ENCODE measurements around the gene SOCS3. TPM values are rescaled to one million over a fixed set of nuclear protein-coding genes. Genes with fewer than 3 reads are reported as not detected.

Gene SOCS3
- total and polyA plus RNA-seq, 4 donors: 15.5 to 182 (median 91.5) TPM

DNA sequence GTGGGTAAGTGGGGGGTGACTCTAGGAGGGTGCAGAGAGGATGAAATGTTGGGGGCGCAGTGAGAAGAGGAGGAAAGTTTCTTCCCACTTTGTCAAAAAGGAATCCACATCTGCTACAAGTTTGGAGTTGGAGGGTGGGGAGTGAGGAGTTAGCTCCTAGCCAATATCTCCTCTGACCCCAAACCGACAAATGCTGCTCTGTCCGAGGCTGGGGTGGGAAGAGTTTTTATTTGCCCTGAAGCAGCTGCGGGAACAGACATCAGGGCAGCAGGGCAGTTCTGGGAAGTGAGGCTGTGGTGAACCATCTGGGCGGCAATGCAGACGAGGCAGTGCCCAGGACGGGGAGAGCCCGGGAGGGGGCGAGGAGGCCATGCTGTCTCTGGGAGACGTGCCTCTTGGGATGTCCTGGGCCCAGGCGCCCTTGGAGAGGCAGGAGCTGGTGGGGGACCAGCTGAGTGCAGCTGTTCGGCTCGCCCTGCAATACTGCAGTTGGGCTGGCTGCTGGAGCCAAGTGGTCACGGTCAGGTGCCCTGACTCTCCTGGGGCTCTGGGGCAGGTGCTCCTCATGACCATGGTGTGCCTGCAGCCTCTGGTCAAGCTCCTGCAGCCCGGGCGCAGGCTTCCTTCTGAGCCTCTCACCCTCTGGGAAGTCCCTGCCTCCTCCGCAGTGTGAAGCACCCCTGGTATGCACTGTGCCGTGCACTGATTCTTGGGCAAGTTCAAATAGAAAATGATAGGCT is 6.4 kb upstream of the SOCS3 start:
- Histone ChIP-seq H3K9me3 (ENCODE audit: control insufficient read depth, low read length) (no peaks in the 10 kb centered on the region), H3K4me3 (ENCODE audit: low read length in 2 of 2) (no peak overlapping the region), H3K36me3 (ENCODE audit: control insufficient read depth in 1 of 2, insufficient read depth in 2 of 2, low read length in 1 of 2) (no peaks in the 10 kb centered on the region), H3K4me1 (ENCODE audit: control insufficient read depth in 1 of 2, insufficient read depth in 2 of 2, low read length in 2 of 2) (no peaks in the 10 kb centered on the region), H3K27me3 (ENCODE audit: control insufficient read depth in 1 of 2, insufficient read depth in 2 of 2, low read length in 1 of 2) (no peaks in the 10 kb centered on the region), H3K27ac (ENCODE audit: low read depth in 1 of 2, low read length in 2 of 2) (no peak overlapping the region)
- DNase-seq: no peak
- ATAC-seq (ENCODE audit: low FRiP score): no peak
- 73 to 76% methylated on average over 18 of the region's 18 CpGs for whole genome bisulfite sequencing, 2 donors
- intact Hi-C loops (cut with DNase I): loop anchor here in 1 of 2 donors (5.0 kb wide), 1 partner anchor 74 kb away; no protein-coding TSS in a partner anchor

DNA sequence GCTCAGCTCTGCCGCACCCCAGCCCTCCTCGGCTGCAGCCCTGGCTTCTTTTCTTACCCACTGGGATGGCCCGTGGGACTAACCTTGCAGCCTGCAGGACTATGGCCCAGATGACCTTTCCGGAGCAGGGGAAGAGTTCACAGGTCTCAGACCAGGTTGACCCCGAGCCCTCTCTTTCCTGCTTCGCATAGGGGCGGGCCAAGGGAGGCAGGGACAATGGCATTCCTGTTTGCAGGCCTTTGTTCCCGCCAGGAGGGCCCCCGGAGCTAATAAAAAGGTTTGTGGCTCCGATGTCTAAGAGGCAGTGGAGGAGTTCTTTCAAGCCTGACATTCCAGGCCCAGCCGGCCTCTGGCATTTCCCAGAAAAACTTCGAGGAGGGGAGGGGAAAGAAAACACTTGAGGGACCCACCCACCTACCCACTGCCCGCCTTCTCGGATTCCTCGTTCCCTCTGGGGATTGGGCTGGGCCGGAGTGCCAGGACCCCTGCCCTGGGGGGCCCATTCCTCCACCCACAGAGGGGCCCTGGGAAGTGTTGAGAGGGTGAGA is 5.8 kb upstream of the SOCS3 start:
- Histone ChIP-seq H3K36me3 (ENCODE audit: control insufficient read depth in 1 of 2, insufficient read depth in 2 of 2, low read length in 1 of 2) (no peaks in the 10 kb centered on the region), H3K9me3 (ENCODE audit: control insufficient read depth, low read length) (no peaks in the 10 kb centered on the region), H3K27me3 (ENCODE audit: control insufficient read depth in 1 of 2, insufficient read depth in 2 of 2, low read length in 1 of 2) (no peaks in the 10 kb centered on the region), H3K27ac (ENCODE audit: low read depth in 1 of 2, low read length in 2 of 2) (no peak overlapping the region), H3K4me1 (ENCODE audit: control insufficient read depth in 1 of 2, insufficient read depth in 2 of 2, low read length in 2 of 2) (no peaks in the 10 kb centered on the region), H3K4me3 (ENCODE audit: low read length in 2 of 2) (no peak overlapping the region)
- intact Hi-C loops (cut with DNase I): loop anchor here in 1 of 2 donors (5.0 kb wide), 1 partner anchor 73 kb away; no protein-coding TSS in a partner anchor
- WGBS, 2 donors: 32 to 41% methylated on average over 16 of the region's 16 CpGs
- no peak for DNase-seq
- ATAC-seq (ENCODE audit: low FRiP score): no peak

- H3K27me3 ChIP-seq (ENCODE audit: control insufficient read depth in 1 of 2, insufficient read depth in 2 of 2, low read length in 1 of 2): no peaks in the 10 kb centered on the region
- 89 to 92% methylated on average over 26 of the region's 26 CpGs for WGBS, 2 donors
- H3K36me3 ChIP-seq (ENCODE audit: control insufficient read depth in 1 of 2, insufficient read depth in 2 of 2, low read length in 1 of 2): no peaks in the 10 kb centered on the region
- no peak overlapping the region for H3K4me3 ChIP-seq (ENCODE audit: low read length in 2 of 2)
- H3K27ac ChIP-seq (ENCODE audit: low read depth in 1 of 2, low read length in 2 of 2): no peak overlapping the region
- H3K9me3 ChIP-seq (ENCODE audit: control insufficient read depth, low read length): no peaks in the 10 kb centered on the region
- intact Hi-C loops (cut with DNase I): loop anchor here in 1 of 2 donors (5.0 kb wide), 2 partner anchors 53 to 72 kb away; no protein-coding TSS in a partner anchor
- H3K4me1 ChIP-seq (ENCODE audit: control insufficient read depth in 1 of 2, insufficient read depth in 2 of 2, low read length in 2 of 2): no peaks in the 10 kb centered on the region
- no peak for DNase-seq
- no peak for ATAC-seq (ENCODE audit: low FRiP score)
Measured at GRCh38 chr17:78364436-78365281, 4.8 kb upstream of the SOCS3 start.

DNA sequence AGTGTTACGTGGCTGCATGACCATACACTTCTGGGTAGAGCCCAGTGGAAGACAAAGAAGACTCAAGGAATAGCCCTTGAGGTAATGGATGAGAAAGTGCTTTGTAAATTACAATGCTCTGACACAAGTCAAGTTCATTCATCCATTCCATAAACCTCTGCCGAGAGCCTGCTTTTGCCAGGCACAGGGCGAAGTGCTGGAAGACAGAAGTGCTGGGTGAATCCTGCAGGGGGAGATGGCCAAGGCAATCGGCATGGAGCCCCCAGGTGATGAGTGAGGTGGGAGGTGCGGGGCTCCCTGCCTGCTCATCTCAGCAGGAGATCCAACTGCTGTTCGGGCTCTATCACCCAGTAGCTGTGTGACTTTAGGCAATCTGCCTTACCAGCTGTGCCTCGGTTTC is 2.8 kb upstream of the SOCS3 start:
- Histone ChIP-seq H3K27ac (ENCODE audit: low read depth in 1 of 2, low read length in 2 of 2) (no peak overlapping the region), H3K36me3 (ENCODE audit: control insufficient read depth in 1 of 2, insufficient read depth in 2 of 2, low read length in 1 of 2) (no peaks in the 10 kb centered on the region), H3K4me3 (ENCODE audit: low read length in 2 of 2) (no peak overlapping the region), H3K9me3 (ENCODE audit: control insufficient read depth, low read length) (no peaks in the 10 kb centered on the region), H3K27me3 (ENCODE audit: control insufficient read depth in 1 of 2, insufficient read depth in 2 of 2, low read length in 1 of 2) (no peaks in the 10 kb centered on the region), H3K4me1 (ENCODE audit: control insufficient read depth in 1 of 2, insufficient read depth in 2 of 2, low read length in 2 of 2) (peaks cover 0 to 3% of the 10 kb centered on the region in 2 donors)
- intact Hi-C loops (cut with DNase I): loop anchor here in 1 of 2 donors (5.0 kb wide), 1 partner anchor 55 kb away; no protein-coding TSS in a partner anchor
- no peak for ATAC-seq (ENCODE audit: low FRiP score)
- 88 to 93% methylated on average over 7 of the region's 7 CpGs for WGBS, 2 donors
- DNase-seq: no peak

- Histone ChIP-seq H3K27me3 (ENCODE audit: control insufficient read depth in 1 of 2, insufficient read depth in 2 of 2, low read length in 1 of 2) (no peaks in the 10 kb centered on the region), H3K4me1 (ENCODE audit: control insufficient read depth in 1 of 2, insufficient read depth in 2 of 2, low read length in 2 of 2) (peaks cover 1 to 5% of the 10 kb centered on the region in 2 donors), H3K9me3 (ENCODE audit: control insufficient read depth, low read length) (no peaks in the 10 kb centered on the region), H3K27ac (ENCODE audit: low read depth in 1 of 2, low read length in 2 of 2) (no peak overlapping the region), H3K36me3 (ENCODE audit: control insufficient read depth in 1 of 2, insufficient read depth in 2 of 2, low read length in 1 of 2) (no peaks in the 10 kb centered on the region), H3K4me3 (ENCODE audit: low read length in 2 of 2) (no peak overlapping the region)
- intact Hi-C loops (cut with DNase I): loop anchor here in 1 of 2 donors (5.0 kb wide), 1 partner anchor 55 kb away; no protein-coding TSS in a partner anchor
- no peak for ATAC-seq (ENCODE audit: low FRiP score)
- WGBS, 2 donors: 96 to 97% methylated on average over 5 of the region's 5 CpGs
- DNase-seq: no peak
Measured at GRCh38 chr17:78362232-78362631, 2.4 kb upstream of the SOCS3 start.

DNA sequence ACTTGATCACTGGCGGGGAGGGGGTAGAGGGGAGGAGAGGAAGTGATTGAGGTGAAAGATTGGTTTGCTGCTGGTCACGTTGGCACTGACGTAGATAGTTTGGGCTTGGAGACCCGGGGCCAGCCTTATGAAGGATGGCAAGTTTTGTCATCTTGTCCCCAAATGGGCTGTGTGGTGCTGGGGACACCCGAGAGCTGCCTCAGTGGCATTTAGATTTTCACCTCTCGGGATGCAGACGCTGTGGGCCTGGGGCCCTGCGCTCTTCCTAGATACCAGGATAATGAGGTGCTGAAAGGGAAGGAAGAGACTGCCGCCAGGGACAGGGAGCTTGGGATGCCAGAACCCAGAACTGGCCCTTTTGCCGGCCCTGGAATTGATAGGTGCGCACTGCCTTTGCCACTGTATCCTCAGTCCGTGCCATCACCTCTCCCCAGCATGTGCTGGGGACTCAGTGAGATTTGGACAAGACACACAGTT is 1.4 kb upstream of the SOCS3 start:
- WGBS, 2 donors: 85 to 86% methylated on average over 12 of the region's 12 CpGs
- H3K4me1 ChIP-seq (ENCODE audit: control insufficient read depth in 1 of 2, insufficient read depth in 2 of 2, low read length in 2 of 2): peaks cover 2 to 5% of the 10 kb centered on the region in 2 donors
- H3K36me3 ChIP-seq (ENCODE audit: control insufficient read depth in 1 of 2, insufficient read depth in 2 of 2, low read length in 1 of 2): no peaks in the 10 kb centered on the region
- DNase-seq: no peak
- H3K9me3 ChIP-seq (ENCODE audit: control insufficient read depth, low read length): no peaks in the 10 kb centered on the region
- H3K4me3 ChIP-seq (ENCODE audit: low read length in 2 of 2): no peak overlapping the region
- H3K27me3 ChIP-seq (ENCODE audit: control insufficient read depth in 1 of 2, insufficient read depth in 2 of 2, low read length in 1 of 2): no peaks in the 10 kb centered on the region
- intact Hi-C loops (cut with DNase I): loop anchor here in 1 of 2 donors (5.0 kb wide), 1 partner anchor 56 kb away; no protein-coding TSS in a partner anchor
- no peak overlapping the region for H3K27ac ChIP-seq (ENCODE audit: low read depth in 1 of 2, low read length in 2 of 2)
- no peak for ATAC-seq (ENCODE audit: low FRiP score)

- WGBS, 2 donors: 5 to 7% methylated on average over 34 to 49 of the region's 49 CpGs
- DNase-seq: peak; percentile 96 to 99
- ATAC-seq (ENCODE audit: low FRiP score): peak; percentile 84
- H3K27ac ChIP-seq (ENCODE audit: low read depth in 1 of 2, low read length in 2 of 2): peak overlapping the region; percentile 14 to 75
- H3K4me1 ChIP-seq (ENCODE audit: control insufficient read depth in 1 of 2, insufficient read depth in 2 of 2, low read length in 2 of 2): peaks cover 2 to 5% of the 10 kb centered on the region in 2 donors
- H3K27me3 ChIP-seq (ENCODE audit: control insufficient read depth in 1 of 2, insufficient read depth in 2 of 2, low read length in 1 of 2): no peaks in the 10 kb centered on the region
- H3K9me3 ChIP-seq (ENCODE audit: control insufficient read depth, low read length): no peaks in the 10 kb centered on the region
- intact Hi-C loops (cut with DNase I): loop anchor here (1.0 to 5.0 kb wide), 4 partner anchors 37 to 62 kb away; no protein-coding TSS in a partner anchor
- H3K36me3 ChIP-seq (ENCODE audit: control insufficient read depth in 1 of 2, insufficient read depth in 2 of 2, low read length in 1 of 2): no peaks in the 10 kb centered on the region
- no peak overlapping the region for H3K4me3 ChIP-seq (ENCODE audit: low read length in 2 of 2)
Measured at GRCh38 chr17:78360371-78361224, 721 bp upstream of the SOCS3 start.

Data from aorta (tissue), 5 donors.